22Rv1 (cell line): ENCODE data around the gene DCAF17.

Source experiments
- H3K27ac ChIP-seq: fragments of 450-650 bp; 2 replicates; pipeline ENCODE4 v1.5.1; 2017
- CTCF ChIP-seq: fragments of 450-650 bp; IDR thresholded peaks from 2 replicates; pipeline ENCODE4 v1.5.1; 2017; ENCODE audit warnings: mild to moderate bottlenecking
- ZFX ChIP-seq: fragments of 450-650 bp; IDR thresholded peaks from 2 replicates; pipeline ENCODE4 v1.6.1; 2017; ENCODE audit warnings: antibody characterized with exemption, borderline replicate concordance

The DCAF17 gene

GRCh38 chr2:171480908-171481307 is 46.9 kb downstream of the DCAF17 start:
- TF ChIP-seq CTCF: no peak
- TF ChIP-seq ZFX: no peak

GRCh38 chr2:171482308-171482707 is 48.3 kb downstream of the DCAF17 start:
- no peak overlapping the region for H3K27ac ChIP-seq
- TF ChIP-seq ZFX (no peak), CTCF (no peak)

More at GRCh38 chr2:171480908-171481307, 46.9 kb downstream of the DCAF17 start:
- no peak overlapping the region for H3K27ac ChIP-seq

- H3K27ac ChIP-seq: no peak overlapping the region
- TF ChIP-seq CTCF: no peak
- no peak for TF ChIP-seq ZFX
Observed at GRCh38 chr2:171482877-171483276, 48.9 kb downstream of the DCAF17 start.

GRCh38 chr2:171483793-171484192 is 49.8 kb downstream of the DCAF17 start:
- no peak overlapping the region for H3K27ac ChIP-seq
- TF ChIP-seq ZFX (no peak), CTCF (no peak)

- TF ChIP-seq ZFX: no peak
- TF ChIP-seq CTCF: no peak
- no peak overlapping the region for H3K27ac ChIP-seq
Observed at GRCh38 chr2:171485116-171485515, 51.1 kb downstream of the DCAF17 start.

- TF ChIP-seq ZFX (no peak), CTCF (no peak)
- H3K27ac ChIP-seq: no peak overlapping the region
Observed at GRCh38 chr2:171487201-171487600, 53.2 kb downstream of the DCAF17 start.

GRCh38 chr2:171487803-171488259 is 53.8 kb downstream of the DCAF17 start:
- TF ChIP-seq CTCF (no peak), ZFX (no peak)
- H3K27ac ChIP-seq: no peak overlapping the region
